H9 (cell line): ENCODE results near the gene PCGF6. TPM values are rescaled to one million over a fixed set of nuclear protein-coding genes. Genes with fewer than 3 reads are reported as not detected.
A peak's percentile ranks its signal among the peaks of the same experiment; 100 is the strongest.

ENCODE experiments used
- DNase-seq: peaks from one replicate; pipeline ENCODE4 v3.0.0-alpha.2; 2017
- H2AFZ ChIP-seq: one replicate; pipeline ENCODE4 v1.6.1; 2013; ENCODE audit warnings: mild to moderate bottlenecking, low read length, control low read depth, moderate library complexity
- H2AK5ac ChIP-seq: 2 replicates; pipeline ENCODE4 v1.6.1; 2013; ENCODE audit warnings: low read length, control low read depth, mixed read lengths; ENCODE audit not compliant: insufficient read length
- H2BK120ac ChIP-seq: one replicate; pipeline ENCODE4 v1.6.1; 2013; ENCODE audit warnings: low read depth, mild to moderate bottlenecking, low read length, control low read depth, inconsistent platforms; ENCODE audit not compliant: poor library complexity, severe bottlenecking
- H2BK12ac ChIP-seq: 2 replicates; pipeline ENCODE4 v1.6.1; 2013; ENCODE audit warnings: low read length, control low read depth, mixed read lengths, low read depth; ENCODE audit not compliant: insufficient read length
- H2BK15ac ChIP-seq: 2 replicates; pipeline ENCODE4 v1.6.1; 2013; ENCODE audit warnings: low read depth, low read length, control low read depth
- H2BK20ac ChIP-seq: one replicate; pipeline ENCODE4 v1.6.1; 2013; ENCODE audit warnings: low read depth, mild to moderate bottlenecking, low read length, control low read depth, inconsistent platforms; ENCODE audit not compliant: poor library complexity, severe bottlenecking
- H2BK5ac ChIP-seq: 2 replicates; pipeline ENCODE4 v1.6.1; 2013; ENCODE audit warnings: low read length, control low read depth, mixed read lengths; ENCODE audit not compliant: insufficient read length
- H3K14ac ChIP-seq: 2 replicates; pipeline ENCODE4 v1.6.1; 2013; ENCODE audit warnings: low read length, control low read depth; ENCODE audit not compliant: insufficient read depth
- H3K18ac ChIP-seq: 2 replicates; pipeline ENCODE4 v1.6.1; 2013; ENCODE audit warnings: low read depth, mild to moderate bottlenecking, mixed read lengths, low read length, control low read depth; ENCODE audit not compliant: insufficient read length
- H3K23ac ChIP-seq: 2 replicates; pipeline ENCODE4 v1.6.1; 2013; ENCODE audit warnings: low read length, control low read depth, mixed read lengths, low read depth; ENCODE audit not compliant: insufficient read length
- H3K23me2 ChIP-seq: 2 replicates; pipeline ENCODE4 v1.6.1; 2013; ENCODE audit warnings: low read depth, mild to moderate bottlenecking, mixed read lengths, low read length, control low read depth; ENCODE audit not compliant: insufficient read length, poor library complexity, severe bottlenecking
- H3K27ac ChIP-seq: 2 replicates; pipeline ENCODE4 v1.5.1; 2013; ENCODE audit warnings: low read length, control low read depth, mixed read lengths, low read depth; ENCODE audit not compliant: insufficient read length
- H3K27me3 ChIP-seq: 2 replicates; pipeline ENCODE4 v1.6.1; 2013; ENCODE audit warnings: low read length, control low read depth, inconsistent platforms; ENCODE audit not compliant: insufficient read depth
- H3K4ac ChIP-seq: 2 replicates; pipeline ENCODE4 v1.6.1; 2013; ENCODE audit warnings: low read depth, mild to moderate bottlenecking, control low read depth, inconsistent platforms, low read length, moderate library complexity
- H3K4me1 ChIP-seq: 2 replicates; pipeline ENCODE4 v1.6.1; 2013; ENCODE audit warnings: low read length, control low read depth, inconsistent platforms; ENCODE audit not compliant: insufficient read depth
- H3K4me2 ChIP-seq: 2 replicates; pipeline ENCODE4 v1.6.1; 2013; ENCODE audit warnings: low read length, control low read depth, mixed read lengths; ENCODE audit not compliant: insufficient read length, insufficient read depth
- H3K56ac ChIP-seq: 2 replicates; pipeline ENCODE4 v1.6.1; 2013; ENCODE audit warnings: low read depth, mild to moderate bottlenecking, mixed read lengths, low read length, control low read depth; ENCODE audit not compliant: insufficient read length
- H3K79me1 ChIP-seq: 2 replicates; pipeline ENCODE4 v1.6.1; 2013; ENCODE audit warnings: low read depth, mild to moderate bottlenecking, moderate library complexity, low read length, control low read depth, inconsistent platforms; ENCODE audit not compliant: insufficient read depth, poor library complexity, severe bottlenecking
- H3K79me2 ChIP-seq: 2 replicates; pipeline ENCODE4 v1.6.1; 2013; ENCODE audit warnings: low read length, control low read depth, inconsistent platforms; ENCODE audit not compliant: insufficient read depth
- H3K9ac ChIP-seq: 2 replicates; pipeline ENCODE4 v1.6.1; 2013; ENCODE audit warnings: low read length, control low read depth, mixed read lengths; ENCODE audit not compliant: insufficient read length; ENCODE audit errors: extremely low read depth
- H3K9me3 ChIP-seq: one replicate; pipeline ENCODE4 v1.6.1; 2013; ENCODE audit warnings: low read depth, low read length, inconsistent platforms; ENCODE audit not compliant: control insufficient read depth
- H3T11ph ChIP-seq: one replicate; pipeline ENCODE4 v1.6.1; 2013; ENCODE audit warnings: mild to moderate bottlenecking, low read length, control low read depth, inconsistent platforms
- H4K20me1 ChIP-seq: one replicate; pipeline ENCODE4 v1.6.1; 2013; ENCODE audit not compliant: control insufficient read depth, insufficient read length, insufficient read depth
- H4K5ac ChIP-seq: 2 replicates; pipeline ENCODE4 v1.6.1; 2013; ENCODE audit warnings: low read depth, mild to moderate bottlenecking, mixed read lengths, low read length, control low read depth; ENCODE audit not compliant: insufficient read length
- H4K8ac ChIP-seq: replicated peaks from 2 replicates; pipeline ENCODE4 v1.6.1; 2013; ENCODE audit warnings: low read length, control low read depth, mixed read lengths, low read depth; ENCODE audit not compliant: insufficient read length
- H4K91ac ChIP-seq: 2 replicates; pipeline ENCODE4 v1.6.1; 2013; ENCODE audit warnings: low read depth, mild to moderate bottlenecking, moderate library complexity, mixed read lengths, low read length, control low read depth; ENCODE audit not compliant: insufficient read length
- H3K27ac Mint-ChIP-seq, 3 experiments: 2 replicates in 2 of 3; 3 replicates in 1 of 3; pipeline ENCODE4 v1.8.0; 2020 to 2021; ENCODE audit warnings: mixed read lengths in 3 of 3, mild to moderate bottlenecking in 1 of 3, moderate library complexity in 1 of 3
- H3K27me3 Mint-ChIP-seq: 2 replicates; pipeline ENCODE4 v1.8.0; 2021; ENCODE audit warnings: low read depth, mild to moderate bottlenecking, moderate library complexity, mixed read lengths
- H3K36me3 Mint-ChIP-seq, 3 experiments: 2 replicates in 2 of 3; 3 replicates in 1 of 3; pipeline ENCODE4 v1.8.0; 2020 to 2021; ENCODE audit warnings: low read depth in 3 of 3, mixed read lengths in 3 of 3; ENCODE audit not compliant: insufficient read depth in 1 of 3
- H3K4me1 Mint-ChIP-seq, 2 experiments: 2 replicates each; pipeline ENCODE4 v1.8.0; 2020; ENCODE audit warnings: mixed read lengths in 2 of 2
- H3K4me3 Mint-ChIP-seq, 2 experiments: 2 replicates in 1 of 2; 3 replicates in 1 of 2; pipeline ENCODE4 v1.8.0; 2020 to 2021; ENCODE audit warnings: mild to moderate bottlenecking in 2 of 2, mixed read lengths in 2 of 2, moderate library complexity in 1 of 2
- H3K9me3 Mint-ChIP-seq, 2 experiments: 2 replicates in 1 of 2; 3 replicates in 1 of 2; pipeline ENCODE4 v1.8.0; 2020; ENCODE audit warnings: mild to moderate bottlenecking in 2 of 2, mixed read lengths in 2 of 2, moderate library complexity in 1 of 2
- WGBS: extraction: QIAGEN DNeasy Blood & Tissue Kit; methylation state at CpG from one replicate; pipeline ENCODE4 v1.1.7; 2013; ENCODE audit warnings: missing lambda C conversion rate, low lambda C conversion rate, mixed read lengths; ENCODE audit not compliant: insufficient read length; ENCODE audit errors: extremely low coverage; 5-methylcytosine and 5-hydroxymethylcytosine counted together
- total RNA-seq: library from RNA; stranded (reverse); gene quantifications from 2 replicates; pipeline ENCODE4 v1.2.1, GENCODE V29; 2021
- TF ChIP-seq, protein P1 (sequence below): fragments of 200-600 bp; sonication (generic); conservative IDR thresholded peaks from 3 replicates; pipeline ENCODE4 v1.8.0; 2021; ENCODE audit warnings: antibody characterized with exemption, mild to moderate bottlenecking

PCGF6 gene
- total RNA-seq, 1 experiment from 2014 or later, result 23.5 TPM

GRCh38 chr10:103367782-103368518, 17.0 kb upstream of the PCGF6 start, which contains the start of gene TAF5:
Gene TAF5, plus strand, starts transcription at chr10:103367976. Its CDS starts 14 bp downstream, at chr10:103367990.
- H2BK15ac ChIP-seq, result no peak within 1 kb of the TSS
- H2BK5ac ChIP-seq, result no peak within 1 kb of the TSS
- peak; percentile 95 for DNase-seq
- no peaks in the 10 kb centered on the region for H3K27me3 ChIP-seq
- Mint-ChIP-seq H3K36me3 (peaks cover 0 to 2% (median 0%) of the 10 kb centered on the region in 3 experiments; a peak in 1 of 7 replicates), H3K27ac (peak within 1 kb of the TSS in 2 of 3 experiments; percentile 77 to 81; a peak in 3 of 7 replicates), H3K4me1 (peaks cover 2 to 10% of the 10 kb centered on the region in 2 experiments; a peak in 2 of 4 replicates), H3K4me3 (peak within 1 kb of the TSS; percentile 81 to 92), H3K9me3 (no peaks in the 10 kb centered on the region), H3K27me3 (no peaks in the 10 kb centered on the region)
- no peak within 1 kb of the TSS for H2AFZ ChIP-seq
- no peak within 1 kb of the TSS for H3T11ph ChIP-seq
- H3K9me3 ChIP-seq, result no peaks in the 10 kb centered on the region
- no peak within 1 kb of the TSS for H2BK12ac ChIP-seq
- H4K91ac ChIP-seq, result no peak within 1 kb of the TSS
- H3K79me1 ChIP-seq, result no peaks in the 10 kb centered on the region
- H3K79me2 ChIP-seq, result no peaks in the 10 kb centered on the region
- no peaks in the 10 kb centered on the region for H3K4me1 ChIP-seq
- H3K14ac ChIP-seq, result no peak within 1 kb of the TSS
- H3K23me2 ChIP-seq, result peaks cover 3% of the 10 kb centered on the region
- peak within 1 kb of the TSS; percentile 53 for H3K4me2 ChIP-seq
- no peak within 1 kb of the TSS for H2BK120ac ChIP-seq
- TF ChIP-seq, protein P1, sequence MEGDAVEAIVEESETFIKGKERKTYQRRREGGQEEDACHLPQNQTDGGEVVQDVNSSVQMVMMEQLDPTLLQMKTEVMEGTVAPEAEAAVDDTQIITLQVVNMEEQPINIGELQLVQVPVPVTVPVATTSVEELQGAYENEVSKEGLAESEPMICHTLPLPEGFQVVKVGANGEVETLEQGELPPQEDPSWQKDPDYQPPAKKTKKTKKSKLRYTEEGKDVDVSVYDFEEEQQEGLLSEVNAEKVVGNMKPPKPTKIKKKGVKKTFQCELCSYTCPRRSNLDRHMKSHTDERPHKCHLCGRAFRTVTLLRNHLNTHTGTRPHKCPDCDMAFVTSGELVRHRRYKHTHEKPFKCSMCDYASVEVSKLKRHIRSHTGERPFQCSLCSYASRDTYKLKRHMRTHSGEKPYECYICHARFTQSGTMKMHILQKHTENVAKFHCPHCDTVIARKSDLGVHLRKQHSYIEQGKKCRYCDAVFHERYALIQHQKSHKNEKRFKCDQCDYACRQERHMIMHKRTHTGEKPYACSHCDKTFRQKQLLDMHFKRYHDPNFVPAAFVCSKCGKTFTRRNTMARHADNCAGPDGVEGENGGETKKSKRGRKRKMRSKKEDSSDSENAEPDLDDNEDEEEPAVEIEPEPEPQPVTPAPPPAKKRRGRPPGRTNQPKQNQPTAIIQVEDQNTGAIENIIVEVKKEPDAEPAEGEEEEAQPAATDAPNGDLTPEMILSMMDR, result no peak
- no peak within 1 kb of the TSS for H4K8ac ChIP-seq
- H3K4ac ChIP-seq, result no peak within 1 kb of the TSS
- peak within 1 kb of the TSS; percentile 31 for H3K9ac ChIP-seq
- no peak within 1 kb of the TSS for H2BK20ac ChIP-seq
- no peak within 1 kb of the TSS for H3K27ac ChIP-seq
- no peak within 1 kb of the TSS for H2AK5ac ChIP-seq
- no peak within 1 kb of the TSS for H3K56ac ChIP-seq
- H4K5ac ChIP-seq, result no peak within 1 kb of the TSS
- WGBS, result no CpG with 5 or more reads among the region's 81 CpGs
- H3K23ac ChIP-seq, result no peak within 1 kb of the TSS
- H3K18ac ChIP-seq, result no peak within 1 kb of the TSS
- no peaks in the 10 kb centered on the region for H4K20me1 ChIP-seq
